Spleen (tissue), 7 donors: Measurements from ENCODE around the gene TSHR.

Experiments used
- CTCF ChIP-seq, 11 experiments: fragments of 200-600 bp in 7 of 11; fragments of 450-650 bp in 4 of 11; sonication (generic) in 4 of 11; IDR thresholded peaks in 8 of 11; conservative IDR thresholded peaks in 3 of 11; 1 replicate in 7 of 11; 2 replicates in 4 of 11; pipeline versions ENCODE4 v1.4.0 to v1.8.0; 2016 to 2021; ENCODE audit warnings: antibody characterized with exemption in 11 of 11, inconsistent platforms in 4 of 11, mild to moderate bottlenecking in 1 of 11
- POLR2A ChIP-seq, 3 donors: fragments of 450-650 bp; IDR thresholded peaks; one replicate each; pipeline ENCODE4 v1.5.1; 2017; ENCODE audit warnings: antibody characterized with exemption in 3 of 3, mild to moderate bottlenecking in 1 of 3
- donor health status: DM: no; HTN: no; CAD: no; lungs with moderate emphysema.
- donor health status: DM: no; HTN: no; CAD: no.
- donor health status: DM: no; HTN: no; CAD: no.

GRCh38 chr14:81169267-81169666 is 213.8 kb downstream of the TSHR start:
- TF ChIP-seq CTCF (IDR thresholded peaks at IDR 0.05 in 8 of 11, conservative IDR thresholded peaks at IDR 0.05 in 3 of 11) (no peak), POLR2A (IDR thresholded peaks at IDR 0.05) (no peak)
